ENCODE data around the gene MUC13. TPM values are rescaled to one million over a fixed set of nuclear protein-coding genes. Genes with fewer than 3 reads are reported as not detected.
A peak's percentile ranks its signal among the peaks of the same experiment; 100 is the strongest.

The MUC13 gene
- total RNA-seq, 1 experiment from 2014 or later = 0.22 TPM

- Mint-ChIP-seq H3K27ac (peak overlapping the region; percentile 97), H3K36me3 (no peaks in the 10 kb centered on the region), H3K9me3 (no peaks in the 10 kb centered on the region), H3K4me1 (peaks cover 39% of the 10 kb centered on the region), H3K4me3 (no peak overlapping the region), H3K27me3 (ENCODE audit: low read depth) (no peaks in the 10 kb centered on the region)
- ChIA-PET POLR2A (no interaction called here), CTCF (interaction anchor here (0.6 to 4.2 kb wide), 5 partner anchors 11 to 304 kb away, joined by 3 to 33 read pairs (median 3); no protein-coding TSS in a partner anchor)
- ATAC-seq = no peak
- no peak for TF ChIP-seq E2F5 (CRISPR knock-in tag; IDR thresholded peaks at IDR 0.05)
- TF ChIP-seq FOXK1 (CRISPR knock-in tag; IDR thresholded peaks at IDR 0.05) = no peak
- no peak for TF ChIP-seq E2F4 (CRISPR knock-in tag; IDR thresholded peaks at IDR 0.05; ENCODE audit: borderline replicate concordance, low read depth)
- TF ChIP-seq RORB (CRISPR knock-in tag; IDR thresholded peaks at IDR 0.05) = no peak
- TF ChIP-seq, protein P1, sequence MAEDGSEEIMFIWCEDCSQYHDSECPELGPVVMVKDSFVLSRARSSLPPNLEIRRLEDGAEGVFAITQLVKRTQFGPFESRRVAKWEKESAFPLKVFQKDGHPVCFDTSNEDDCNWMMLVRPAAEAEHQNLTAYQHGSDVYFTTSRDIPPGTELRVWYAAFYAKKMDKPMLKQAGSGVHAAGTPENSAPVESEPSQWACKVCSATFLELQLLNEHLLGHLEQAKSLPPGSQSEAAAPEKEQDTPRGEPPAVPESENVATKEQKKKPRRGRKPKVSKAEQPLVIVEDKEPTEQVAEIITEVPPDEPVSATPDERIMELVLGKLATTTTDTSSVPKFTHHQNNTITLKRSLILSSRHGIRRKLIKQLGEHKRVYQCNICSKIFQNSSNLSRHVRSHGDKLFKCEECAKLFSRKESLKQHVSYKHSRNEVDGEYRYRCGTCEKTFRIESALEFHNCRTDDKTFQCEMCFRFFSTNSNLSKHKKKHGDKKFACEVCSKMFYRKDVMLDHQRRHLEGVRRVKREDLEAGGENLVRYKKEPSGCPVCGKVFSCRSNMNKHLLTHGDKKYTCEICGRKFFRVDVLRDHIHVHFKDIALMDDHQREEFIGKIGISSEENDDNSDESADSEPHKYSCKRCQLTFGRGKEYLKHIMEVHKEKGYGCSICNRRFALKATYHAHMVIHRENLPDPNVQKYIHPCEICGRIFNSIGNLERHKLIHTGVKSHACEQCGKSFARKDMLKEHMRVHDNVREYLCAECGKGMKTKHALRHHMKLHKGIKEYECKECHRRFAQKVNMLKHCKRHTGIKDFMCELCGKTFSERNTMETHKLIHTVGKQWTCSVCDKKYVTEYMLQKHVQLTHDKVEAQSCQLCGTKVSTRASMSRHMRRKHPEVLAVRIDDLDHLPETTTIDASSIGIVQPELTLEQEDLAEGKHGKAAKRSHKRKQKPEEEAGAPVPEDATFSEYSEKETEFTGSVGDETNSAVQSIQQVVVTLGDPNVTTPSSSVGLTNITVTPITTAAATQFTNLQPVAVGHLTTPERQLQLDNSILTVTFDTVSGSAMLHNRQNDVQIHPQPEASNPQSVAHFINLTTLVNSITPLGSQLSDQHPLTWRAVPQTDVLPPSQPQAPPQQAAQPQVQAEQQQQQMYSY (CRISPR knock-in tag; IDR thresholded peaks at IDR 0.05) = no peak
- no peak for DNase-seq (ENCODE audit: low spot score)
Measured at GRCh38 chr3:124890573-124891190, 43.9 kb downstream of the MUC13 start.

- H3K27ac Mint-ChIP-seq = peak overlapping the region; percentile 96
- H3K4me3 Mint-ChIP-seq = peak overlapping the region; percentile 70
- peak; percentile 5 for ATAC-seq
- DNase-seq (ENCODE audit: low spot score) = no peak
- CTCF ChIA-PET = interaction anchor here (0.9 to 4.2 kb wide), 8 partner anchors 9 to 200 kb away, joined by 3 to 33 read pairs (median 3); no protein-coding TSS in a partner anchor
- H3K27me3 Mint-ChIP-seq (ENCODE audit: low read depth) = no peaks in the 10 kb centered on the region
- peaks cover 58% of the 10 kb centered on the region for H3K4me1 Mint-ChIP-seq
- TF ChIP-seq ZNF671 (CRISPR knock-in tag; IDR thresholded peaks at IDR 0.05) (0 out of 2 replicates have a peak, but pooled peaks have one; percentile 19), TEAD1 (CRISPR knock-in tag; IDR thresholded peaks at IDR 0.05) (peak; percentile 58; the same call in 1 of the 2 replicates)
- TF ChIP-seq, protein P2, sequence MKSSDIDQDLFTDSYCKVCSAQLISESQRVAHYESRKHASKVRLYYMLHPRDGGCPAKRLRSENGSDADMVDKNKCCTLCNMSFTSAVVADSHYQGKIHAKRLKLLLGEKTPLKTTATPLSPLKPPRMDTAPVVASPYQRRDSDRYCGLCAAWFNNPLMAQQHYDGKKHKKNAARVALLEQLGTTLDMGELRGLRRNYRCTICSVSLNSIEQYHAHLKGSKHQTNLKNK (CRISPR knock-in tag; IDR thresholded peaks at IDR 0.05) = no peak
- TF ChIP-seq, protein P3, sequence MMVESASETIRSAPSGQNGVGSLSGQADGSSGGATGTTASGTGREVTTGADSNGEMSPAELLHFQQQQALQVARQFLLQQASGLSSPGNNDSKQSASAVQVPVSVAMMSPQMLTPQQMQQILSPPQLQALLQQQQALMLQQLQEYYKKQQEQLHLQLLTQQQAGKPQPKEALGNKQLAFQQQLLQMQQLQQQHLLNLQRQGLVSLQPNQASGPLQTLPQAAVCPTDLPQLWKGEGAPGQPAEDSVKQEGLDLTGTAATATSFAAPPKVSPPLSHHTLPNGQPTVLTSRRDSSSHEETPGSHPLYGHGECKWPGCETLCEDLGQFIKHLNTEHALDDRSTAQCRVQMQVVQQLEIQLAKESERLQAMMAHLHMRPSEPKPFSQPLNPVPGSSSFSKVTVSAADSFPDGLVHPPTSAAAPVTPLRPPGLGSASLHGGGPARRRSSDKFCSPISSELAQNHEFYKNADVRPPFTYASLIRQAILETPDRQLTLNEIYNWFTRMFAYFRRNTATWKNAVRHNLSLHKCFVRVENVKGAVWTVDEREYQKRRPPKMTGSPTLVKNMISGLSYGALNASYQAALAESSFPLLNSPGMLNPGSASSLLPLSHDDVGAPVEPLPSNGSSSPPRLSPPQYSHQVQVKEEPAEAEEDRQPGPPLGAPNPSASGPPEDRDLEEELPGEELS (CRISPR knock-in tag; IDR thresholded peaks at IDR 0.05) = 0 out of 2 replicates have a peak, but pooled peaks have one; percentile 13
- H3K9me3 Mint-ChIP-seq = no peaks in the 10 kb centered on the region
- POLR2A ChIA-PET = no interaction called here
- H3K36me3 Mint-ChIP-seq = peaks cover 3% of the 10 kb centered on the region; the same call in 1 of the 2 replicates
Measured at GRCh38 chr3:124888482-124889441, 45.8 kb downstream of the MUC13 start.

DNA sequence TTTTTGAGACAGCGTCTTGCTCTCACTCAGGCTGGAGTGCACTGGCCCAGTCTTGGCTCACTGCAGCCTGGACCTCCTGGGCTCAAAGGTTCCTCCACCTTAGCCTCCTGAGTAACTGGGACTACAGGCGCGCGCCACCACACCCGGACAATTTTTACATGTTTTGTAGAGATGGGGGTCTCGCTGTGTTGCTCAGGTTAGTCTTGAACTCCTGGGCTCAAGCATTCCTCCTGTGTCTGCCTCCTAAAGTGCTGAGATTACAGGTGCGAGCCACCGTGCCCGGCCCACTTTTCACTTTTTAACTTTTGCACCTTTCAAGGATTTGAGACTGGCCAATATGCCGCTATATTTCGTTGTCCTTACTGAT lies 46.6 kb downstream of the MUC13 start:
- Mint-ChIP-seq H3K4me1 (peaks cover 67% of the 10 kb centered on the region), H3K9me3 (no peaks in the 10 kb centered on the region), H3K36me3 (peaks cover 6% of the 10 kb centered on the region; the same call in 1 of the 2 replicates), H3K4me3 (peak overlapping the region; percentile 70), H3K27ac (peak overlapping the region; percentile 96), H3K27me3 (ENCODE audit: low read depth) (no peaks in the 10 kb centered on the region)
- POLR2A ChIA-PET = no interaction called here
- ATAC-seq (no peak), DNase-seq (ENCODE audit: low spot score) (no peak)
- CTCF ChIA-PET = interaction anchor here (1.0 to 4.2 kb wide), 4 partner anchors 13 to 127 kb away, joined by 3 to 20 read pairs (median 6); no protein-coding TSS in a partner anchor
- TF ChIP-seq, protein P3 (CRISPR knock-in tag; IDR thresholded peaks at IDR 0.05) = no peak
- TF ChIP-seq, protein P4, sequence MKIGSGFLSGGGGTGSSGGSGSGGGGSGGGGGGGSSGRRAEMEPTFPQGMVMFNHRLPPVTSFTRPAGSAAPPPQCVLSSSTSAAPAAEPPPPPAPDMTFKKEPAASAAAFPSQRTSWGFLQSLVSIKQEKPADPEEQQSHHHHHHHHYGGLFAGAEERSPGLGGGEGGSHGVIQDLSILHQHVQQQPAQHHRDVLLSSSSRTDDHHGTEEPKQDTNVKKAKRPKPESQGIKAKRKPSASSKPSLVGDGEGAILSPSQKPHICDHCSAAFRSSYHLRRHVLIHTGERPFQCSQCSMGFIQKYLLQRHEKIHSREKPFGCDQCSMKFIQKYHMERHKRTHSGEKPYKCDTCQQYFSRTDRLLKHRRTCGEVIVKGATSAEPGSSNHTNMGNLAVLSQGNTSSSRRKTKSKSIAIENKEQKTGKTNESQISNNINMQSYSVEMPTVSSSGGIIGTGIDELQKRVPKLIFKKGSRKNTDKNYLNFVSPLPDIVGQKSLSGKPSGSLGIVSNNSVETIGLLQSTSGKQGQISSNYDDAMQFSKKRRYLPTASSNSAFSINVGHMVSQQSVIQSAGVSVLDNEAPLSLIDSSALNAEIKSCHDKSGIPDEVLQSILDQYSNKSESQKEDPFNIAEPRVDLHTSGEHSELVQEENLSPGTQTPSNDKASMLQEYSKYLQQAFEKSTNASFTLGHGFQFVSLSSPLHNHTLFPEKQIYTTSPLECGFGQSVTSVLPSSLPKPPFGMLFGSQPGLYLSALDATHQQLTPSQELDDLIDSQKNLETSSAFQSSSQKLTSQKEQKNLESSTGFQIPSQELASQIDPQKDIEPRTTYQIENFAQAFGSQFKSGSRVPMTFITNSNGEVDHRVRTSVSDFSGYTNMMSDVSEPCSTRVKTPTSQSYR (CRISPR knock-in tag; IDR thresholded peaks at IDR 0.05) = no peak
- no peak for TF ChIP-seq ATF1 (CRISPR knock-in tag; IDR thresholded peaks at IDR 0.05)
- TF ChIP-seq ESRRA (CRISPR knock-in tag; IDR thresholded peaks at IDR 0.05; ENCODE audit: borderline replicate concordance) = no peak
- no peak for TF ChIP-seq ELF4 (CRISPR knock-in tag; IDR thresholded peaks at IDR 0.05; ENCODE audit: low read depth)
- TF ChIP-seq, protein P2 (CRISPR knock-in tag; IDR thresholded peaks at IDR 0.05) = no peak
- TF ChIP-seq ZNF671 (CRISPR knock-in tag; IDR thresholded peaks at IDR 0.05) = no peak

Data from WTC11 (cell line).